MM.1S (cell line): ENCODE measurements around the gene HECW1.

Source experiments
- DNase-seq: peaks from one replicate; pipeline ENCODE4 v3.0.0-alpha.2; 2015
- H2AFZ ChIP-seq: fragments of 300-600 bp; sonication (generic); 2 replicates; pipeline ENCODE4 v1.6.0; 2016; ENCODE audit warnings: antibody characterized with exemption, low read length
- H3F3A ChIP-seq: fragments of 300-600 bp; sonication (generic); 2 replicates; pipeline ENCODE4 v1.6.1; 2016; ENCODE audit warnings: mild to moderate bottlenecking, antibody characterized with exemption, low read length, moderate library complexity, mixed read lengths; ENCODE audit not compliant: insufficient read depth
- H3K27ac ChIP-seq: fragments of 300-600 bp; sonication (generic); 2 replicates; pipeline ENCODE4 v1.5.1; 2016; ENCODE audit warnings: mild to moderate bottlenecking, low read length
- H3K27me3 ChIP-seq: fragments of 300-600 bp; sonication (generic); replicated peaks from 2 replicates; pipeline ENCODE4 v1.6.0; 2016; ENCODE audit warnings: low read length; ENCODE audit not compliant: insufficient read depth
- H3K36me3 ChIP-seq: fragments of 300-600 bp; sonication (generic); replicated peaks from 2 replicates; pipeline ENCODE4 v1.6.1; 2016; ENCODE audit warnings: mild to moderate bottlenecking, low read length, mixed read lengths; ENCODE audit not compliant: insufficient read depth
- H3K4me1 ChIP-seq: fragments of 300-600 bp; sonication (generic); 2 replicates; pipeline ENCODE4 v1.6.1; 2016; ENCODE audit warnings: low read length, mixed read lengths
- H3K4me2 ChIP-seq: fragments of 300-600 bp; sonication (generic); 2 replicates; pipeline ENCODE4 v1.6.0; 2016; ENCODE audit warnings: low read depth, low read length
- H3K4me3 ChIP-seq: fragments of 300-600 bp; sonication (generic); 2 replicates; pipeline ENCODE4 v1.5.1; 2016; ENCODE audit warnings: low read length, mixed read lengths
- H3K79me2 ChIP-seq: fragments of 300-600 bp; sonication (generic); 2 replicates; pipeline ENCODE4 v1.6.1; 2016; ENCODE audit warnings: mixed run types, low read length, mixed read lengths
- H3K9ac ChIP-seq: fragments of 300-600 bp; sonication (generic); 2 replicates; pipeline ENCODE4 v1.6.1; 2016; ENCODE audit warnings: low read length, mixed read lengths
- H3K9me2 ChIP-seq: fragments of 300-600 bp; sonication (generic); replicated peaks from 2 replicates; pipeline ENCODE4 v1.6.1; 2016; ENCODE audit warnings: mild to moderate bottlenecking, low read length, mixed read lengths; ENCODE audit not compliant: insufficient read depth
- H3K9me3 ChIP-seq: fragments of 300-600 bp; sonication (generic); replicated peaks from 2 replicates; pipeline ENCODE4 v1.6.1; 2016; ENCODE audit warnings: mild to moderate bottlenecking, low read length, mixed read lengths; ENCODE audit not compliant: insufficient read depth
- H4K20me1 ChIP-seq: fragments of 300-600 bp; sonication (generic); 2 replicates; pipeline ENCODE4 v1.6.1; 2016; ENCODE audit warnings: mild to moderate bottlenecking, low read length, moderate library complexity, mixed read lengths; ENCODE audit not compliant: insufficient read depth
- CTCF ChIP-seq: fragments of 300-600 bp; sonication (generic); IDR thresholded peaks from 2 replicates; pipeline ENCODE4 v1.5.1; 2016; ENCODE audit warnings: antibody characterized with exemption, low read length, mixed read lengths
- EZH2 ChIP-seq: fragments of 300-600 bp; sonication (generic); optimal IDR thresholded peaks from 2 replicates; pipeline ENCODE3; 2017; ENCODE audit warnings: low read depth, mild to moderate bottlenecking, antibody characterized with exemption, low read length, mixed read lengths
- EZH2phosphoT487 ChIP-seq: fragments of 300-600 bp; sonication (generic); IDR thresholded peaks from 2 replicates; pipeline ENCODE4 v1.6.1; 2018; ENCODE audit warnings: antibody characterized with exemption, low read length

The HECW1 gene

GRCh38 chr7:43559171-43559945 lies 446.9 kb downstream of the HECW1 start:
- TF ChIP-seq EZH2, result no peak
- TF ChIP-seq CTCF, result no peak
- no peak for TF ChIP-seq EZH2phosphoT487
- Histone ChIP-seq H3K36me3 (no peaks in the 10 kb centered on the region), H3F3A (no peaks in the 10 kb centered on the region), H3K27me3 (no peaks in the 10 kb centered on the region), H3K79me2 (no peaks in the 10 kb centered on the region), H3K9me3 (no peaks in the 10 kb centered on the region), H4K20me1 (no peaks in the 10 kb centered on the region), H3K4me1 (no peaks in the 10 kb centered on the region), H3K4me3 (no peak overlapping the region), H3K4me2 (no peak overlapping the region), H3K9ac (no peak overlapping the region), H3K27ac (no peak overlapping the region), H3K9me2 (no peaks in the 10 kb centered on the region), H2AFZ (no peak overlapping the region)
- no peak for DNase-seq

- H3K36me3 ChIP-seq, result no peaks in the 10 kb centered on the region
- H3F3A ChIP-seq, result no peaks in the 10 kb centered on the region
- H3K9me2 ChIP-seq, result no peaks in the 10 kb centered on the region
- no peak overlapping the region for H3K9ac ChIP-seq
- no peaks in the 10 kb centered on the region for H3K79me2 ChIP-seq
- DNase-seq, result no peak
- H3K27me3 ChIP-seq, result no peaks in the 10 kb centered on the region
- no peak overlapping the region for H2AFZ ChIP-seq
- H3K4me1 ChIP-seq, result no peaks in the 10 kb centered on the region
- TF ChIP-seq CTCF (no peak), EZH2phosphoT487 (no peak), EZH2 (no peak)
- no peaks in the 10 kb centered on the region for H3K9me3 ChIP-seq
- H3K4me3 ChIP-seq, result no peak overlapping the region
- no peak overlapping the region for H3K4me2 ChIP-seq
- no peaks in the 10 kb centered on the region for H4K20me1 ChIP-seq
- no peak overlapping the region for H3K27ac ChIP-seq
These were observed 447.5 kb downstream of the HECW1 start for GRCh38 chr7:43559946-43560335.

- H3K4me1 ChIP-seq, result no peaks in the 10 kb centered on the region
- H3K36me3 ChIP-seq, result no peaks in the 10 kb centered on the region
- no peaks in the 10 kb centered on the region for H4K20me1 ChIP-seq
- H2AFZ ChIP-seq, result no peak overlapping the region
- H3K27ac ChIP-seq, result no peak overlapping the region
- no peak overlapping the region for H3K4me3 ChIP-seq
- no peak overlapping the region for H3K9ac ChIP-seq
- H3K79me2 ChIP-seq, result no peaks in the 10 kb centered on the region
- no peaks in the 10 kb centered on the region for H3K9me3 ChIP-seq
- no peaks in the 10 kb centered on the region for H3K27me3 ChIP-seq
- no peak for TF ChIP-seq EZH2
- TF ChIP-seq CTCF, result no peak
- no peak for TF ChIP-seq EZH2phosphoT487
- H3F3A ChIP-seq, result no peaks in the 10 kb centered on the region
- no peak for DNase-seq
- no peaks in the 10 kb centered on the region for H3K9me2 ChIP-seq
- H3K4me2 ChIP-seq, result no peak overlapping the region
These were observed 448.4 kb downstream of the HECW1 start for GRCh38 chr7:43560742-43561330.
